ENCODE results near the gene MUL1. TPM values are rescaled to one million over a fixed set of nuclear protein-coding genes. Genes with fewer than 3 reads are reported as not detected.

MUL1 gene
- total and polyA plus RNA-seq, 2 of the 4 experiments (the other 2 are of a cell fraction): 20.7 to 21.1 TPM

- H3K4me2 ChIP-seq (ENCODE audit: low read depth, low read length): no peak overlapping the region
- intact Hi-C loops (cut with micrococcal nuclease) (loop anchor here (5.0 kb wide), 1 partner anchor 53 kb away; no protein-coding TSS in a partner anchor), dilution Hi-C loops (cut with HindIII; ENCODE audit: low sequenced_read_pairs, unreplicated experiment) (no loop called here), in situ Hi-C loops (cut with MboI; ENCODE audit: low sequenced_read_pairs) (no loop called here)
- H3K4me3 ChIP-seq (ENCODE audit: insufficient read depth, low read depth, low read length): no peak overlapping the region
- TF ChIP-seq MXI1 (IDR thresholded peaks at IDR 0.05; ENCODE audit: borderline replicate concordance, low read depth, low read length) (no peak), ELK1 (IDR thresholded peaks at IDR 0.05; ENCODE audit: borderline replicate concordance, low read depth, low read length) (no peak), MAZ (IDR thresholded peaks at IDR 0.05; ENCODE audit: borderline replicate concordance, low read depth, low read length) (no peak), CHD1 (IDR thresholded peaks at IDR 0.05; ENCODE audit: low read depth, low read length) (no peak), POLR2A (IDR thresholded peaks at IDR 0.05; ENCODE audit: low read depth, low read length) (no peak), RAD21 (IDR thresholded peaks at IDR 0.05; ENCODE audit: low read length) (no peak), USF2 (IDR thresholded peaks at IDR 0.05; ENCODE audit: low read depth, low read length) (no peak), RFX5 (IDR thresholded peaks at IDR 0.05; ENCODE audit: low read depth, low read length) (no peak), RCOR1 (IDR thresholded peaks at IDR 0.05; ENCODE audit: insufficient replicate concordance, low read length) (no peak), SMC3 (IDR thresholded peaks at IDR 0.05; ENCODE audit: low read depth, low read length) (no peak), NFE2L2 (IDR thresholded peaks at IDR 0.05; ENCODE audit: low read depth, low read length) (no peak)
- H2BK120ac ChIP-seq (ENCODE audit: low read depth, low read length): peak overlapping the region; percentile 78; the same call in 1 of the 2 replicates
- H4K8ac ChIP-seq (ENCODE audit: low read depth in 2 of 2, low read length in 2 of 2): no peak overlapping the region
- WGBS, 2 experiments (ENCODE audit: extremely low coverage in 2 of 2, insufficient read length in 1 of 2): no CpG with 5 or more reads among the region's 4 CpGs
- H3K9ac ChIP-seq (ENCODE audit: low read depth, low read length): no peak overlapping the region
- no peak overlapping the region for H2AK9ac ChIP-seq (replicated peaks; ENCODE audit: low read depth, low read length, poor library complexity)
- peak overlapping the region; percentile 47; the same call in 1 of the 2 replicates for H2BK20ac ChIP-seq (ENCODE audit: low read depth, low read length)
- H3K56ac ChIP-seq (ENCODE audit: extremely low read depth, insufficient read depth, low read length): no peak overlapping the region
- H3K79me1 ChIP-seq (ENCODE audit: low read depth in 1 of 2, low read length in 2 of 2): peaks cover 12 to 61% of the 10 kb centered on the region in 2 experiments
- H3K9me1 ChIP-seq (ENCODE audit: insufficient read depth, low read length): peaks cover 37% of the 10 kb centered on the region
- peaks cover 29% of the 10 kb centered on the region for H4K20me1 ChIP-seq (ENCODE audit: insufficient read depth, low read length)
- CTCF ChIA-PET: no interaction called here
- BruUV-seq (replicated peaks): no TSS peak
- no peak overlapping the region for H3K18ac ChIP-seq (ENCODE audit: low read depth, low read length)
- H3K27ac ChIP-seq (ENCODE audit: insufficient read depth, low read length): peak overlapping the region; percentile 19; the same call in 1 of the 2 replicates
- H4K5ac ChIP-seq (ENCODE audit: low read depth, low read length): no peak overlapping the region
- peak overlapping the region; percentile 57; the same call in 1 of the 3 replicates for H2BK15ac ChIP-seq (ENCODE audit: low read depth, low read length)
- H3K9me3 ChIP-seq (ENCODE audit: control insufficient read depth, insufficient read depth, low read length): no peaks in the 10 kb centered on the region
- DNase-seq (no peak), ATAC-seq (ENCODE audit: low read depth) (no peak)
- H3K4ac ChIP-seq (ENCODE audit: low read depth, low read length): no peak overlapping the region; the same call in 1 of the 2 replicates
- no peaks in the 10 kb centered on the region for H3K27me3 ChIP-seq (ENCODE audit: control insufficient read depth, insufficient read depth, low read length)
- no peak overlapping the region for H2AFZ ChIP-seq (replicated peaks; ENCODE audit: low read length, poor library complexity)
- H3K23ac ChIP-seq (ENCODE audit: low read depth, low read length): no peak overlapping the region
- POLR2A ChIA-PET (ENCODE audit: unreplicated experiment): no interaction called here
- H2AK5ac ChIP-seq (ENCODE audit: low read depth, low read length): no peak overlapping the region
- H4K91ac ChIP-seq (ENCODE audit: insufficient read depth, low read depth, low read length): no peak overlapping the region
- peaks cover 12% of the 10 kb centered on the region; the same call in 1 of the 2 replicates for H3K36me3 ChIP-seq (ENCODE audit: control insufficient read depth, insufficient read depth, low read length)
- H2BK5ac ChIP-seq (ENCODE audit: low read depth, low read length, poor library complexity, severe bottlenecking): no peak overlapping the region
- peaks cover 41% of the 10 kb centered on the region for H3K4me1 ChIP-seq (ENCODE audit: control insufficient read depth, insufficient read depth, low read length)
- no peak overlapping the region for H3K14ac ChIP-seq (replicated peaks; ENCODE audit: low read depth, low read length)
These were observed 28.1 kb downstream of the MUL1 start for GRCh38 chr1:20479840-20480239.

Data from IMR-90 (cell line).